ENCODE measurements around the gene JAG2. TPM values are rescaled to one million over a fixed set of nuclear protein-coding genes. Genes with fewer than 3 reads are reported as not detected.

The JAG2 gene
- total and polyA plus RNA-seq, 2 of the 4 experiments (the other 2 are of a cell fraction): 0.18 to 0.58 TPM

DNA sequence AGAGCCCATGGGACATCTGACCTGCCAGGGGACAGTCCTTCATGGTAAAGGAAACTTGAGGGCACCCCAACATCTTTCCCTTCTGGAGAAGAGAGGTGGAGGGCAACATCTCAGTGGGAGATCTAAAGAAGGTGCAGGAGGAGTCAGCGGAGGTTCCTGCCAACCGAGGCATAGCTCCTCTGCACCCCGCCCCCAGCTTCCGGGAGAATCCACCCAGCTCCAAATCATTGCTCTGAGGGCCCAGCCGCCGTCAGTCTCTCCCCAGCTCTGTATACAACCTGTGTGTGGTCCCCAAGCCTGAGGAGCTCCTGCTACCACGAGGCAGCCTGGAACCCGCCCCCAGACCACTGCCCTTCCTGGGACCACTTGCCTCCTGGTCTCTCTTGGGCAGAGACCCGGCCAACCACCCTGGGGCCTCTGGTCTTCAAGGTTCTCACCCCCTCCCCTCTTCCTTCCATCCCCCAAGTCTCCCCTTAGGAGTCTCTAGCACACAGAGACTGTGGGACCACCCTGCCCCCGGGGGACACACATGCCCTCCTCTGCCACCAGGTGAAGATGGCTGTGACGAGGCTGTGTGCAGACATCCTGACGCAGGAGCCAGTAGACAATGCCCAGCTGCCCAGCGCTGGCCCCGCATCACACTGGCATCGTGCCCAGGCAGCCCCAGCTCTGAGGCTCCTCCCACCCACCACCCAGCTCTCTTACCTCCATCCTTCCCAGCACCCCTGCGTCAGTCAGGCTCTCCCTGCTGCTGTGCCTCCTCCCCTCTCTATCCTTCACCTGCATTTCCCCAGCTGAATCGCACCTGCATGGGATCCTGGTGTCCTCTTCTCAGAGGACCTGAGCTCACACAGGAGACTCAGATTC, 25.6 kb upstream of the JAG2 start:
- no peak overlapping the region for H3K9ac ChIP-seq (ENCODE audit: low read depth, low read length)
- no peaks in the 10 kb centered on the region for H3K9me1 ChIP-seq (ENCODE audit: insufficient read depth, low read length)
- BruUV-seq (replicated peaks): no TSS peak
- H3K4me3 ChIP-seq (ENCODE audit: insufficient read depth, low read depth, low read length): no peak overlapping the region
- peak overlapping the region in 1 of 2 experiments; percentile 42; a peak in 1 of 4 replicates for H4K8ac ChIP-seq (ENCODE audit: low read depth in 2 of 2, low read length in 2 of 2)
- H2AFZ ChIP-seq (replicated peaks; ENCODE audit: low read length, poor library complexity): peak overlapping the region; percentile 88
- intact Hi-C loops (cut with micrococcal nuclease): no loop called here
- no peak overlapping the region for H4K5ac ChIP-seq (ENCODE audit: low read depth, low read length)
- DNase-seq (peak; percentile 11), ATAC-seq (ENCODE audit: low read depth) (peak; percentile 26)
- no peak overlapping the region for H2BK5ac ChIP-seq (ENCODE audit: low read depth, low read length, poor library complexity, severe bottlenecking)
- H3K9me3 ChIP-seq (ENCODE audit: control insufficient read depth, insufficient read depth, low read length): no peaks in the 10 kb centered on the region
- H3K56ac ChIP-seq (ENCODE audit: extremely low read depth, insufficient read depth, low read length): no peak overlapping the region
- H3K23ac ChIP-seq (ENCODE audit: low read depth, low read length): no peak overlapping the region
- ChIA-PET POLR2A (ENCODE audit: unreplicated experiment) (no interaction called here), CTCF (no interaction called here)
- H3K14ac ChIP-seq (replicated peaks; ENCODE audit: low read depth, low read length): no peak overlapping the region
- no peak overlapping the region for H2BK120ac ChIP-seq (ENCODE audit: low read depth, low read length)
- no peak overlapping the region for H3K27ac ChIP-seq (ENCODE audit: insufficient read depth, low read length)
- H2AK9ac ChIP-seq (replicated peaks; ENCODE audit: low read depth, low read length, poor library complexity): peak overlapping the region; percentile 55
- no peaks in the 10 kb centered on the region for H4K20me1 ChIP-seq (ENCODE audit: insufficient read depth, low read length)
- H3K18ac ChIP-seq (ENCODE audit: low read depth, low read length): no peak overlapping the region
- H3K4ac ChIP-seq (ENCODE audit: low read depth, low read length): no peak overlapping the region
- H3K4me2 ChIP-seq (ENCODE audit: low read depth, low read length): no peak overlapping the region
- peaks cover 38% of the 10 kb centered on the region for H3K27me3 ChIP-seq (ENCODE audit: control insufficient read depth, insufficient read depth, low read length)
- no peak overlapping the region for H2AK5ac ChIP-seq (ENCODE audit: low read depth, low read length)
- WGBS, 2 experiments (ENCODE audit: extremely low coverage in 2 of 2, insufficient read length in 1 of 2): 33% methylated on average over 9 of the region's 17 CpGs; no CpG with 5 or more reads in 1 of the 2 experiments
- H3K4me1 ChIP-seq (ENCODE audit: control insufficient read depth, insufficient read depth, low read length): peaks cover 10% of the 10 kb centered on the region; the same call in 1 of the 2 replicates
- no peak overlapping the region for H4K91ac ChIP-seq (ENCODE audit: insufficient read depth, low read depth, low read length)
- H3K36me3 ChIP-seq (ENCODE audit: control insufficient read depth, insufficient read depth, low read length): no peaks in the 10 kb centered on the region
- H2BK20ac ChIP-seq (ENCODE audit: low read depth, low read length): no peak overlapping the region
- no peak overlapping the region for H2BK15ac ChIP-seq (ENCODE audit: low read depth, low read length)
- no peaks in the 10 kb centered on the region for H3K79me1 ChIP-seq (ENCODE audit: low read depth in 1 of 2, low read length in 2 of 2)
- in situ Hi-C loops (cut with MboI; ENCODE audit: low sequenced_read_pairs): no loop called here
- dilution Hi-C loops (cut with HindIII; ENCODE audit: low sequenced_read_pairs, unreplicated experiment): no loop called here
- TF ChIP-seq RCOR1 (IDR thresholded peaks at IDR 0.05; ENCODE audit: insufficient replicate concordance, low read length) (no peak), MXI1 (IDR thresholded peaks at IDR 0.05; ENCODE audit: borderline replicate concordance, low read depth, low read length) (no peak), MAZ (IDR thresholded peaks at IDR 0.05; ENCODE audit: borderline replicate concordance, low read depth, low read length) (no peak), BHLHE40 (IDR thresholded peaks at IDR 0.05; ENCODE audit: low read depth, low read length) (no peak), CHD1 (IDR thresholded peaks at IDR 0.05; ENCODE audit: low read depth, low read length) (no peak), RAD21 (IDR thresholded peaks at IDR 0.05; ENCODE audit: low read length) (no peak), NFE2L2 (IDR thresholded peaks at IDR 0.05; ENCODE audit: low read depth, low read length) (no peak), SMC3 (IDR thresholded peaks at IDR 0.05; ENCODE audit: low read depth, low read length) (no peak), FOS (IDR thresholded peaks at IDR 0.05; ENCODE audit: low read depth, low read length) (no peak), CEBPB (IDR thresholded peaks at IDR 0.05; ENCODE audit: low read depth, low read length) (no peak), MAFK (IDR thresholded peaks at IDR 0.05; ENCODE audit: low read depth, low read length) (no peak), POLR2A (IDR thresholded peaks at IDR 0.05; ENCODE audit: low read depth, low read length) (no peak)
- TF ChIP-seq, protein P1, sequence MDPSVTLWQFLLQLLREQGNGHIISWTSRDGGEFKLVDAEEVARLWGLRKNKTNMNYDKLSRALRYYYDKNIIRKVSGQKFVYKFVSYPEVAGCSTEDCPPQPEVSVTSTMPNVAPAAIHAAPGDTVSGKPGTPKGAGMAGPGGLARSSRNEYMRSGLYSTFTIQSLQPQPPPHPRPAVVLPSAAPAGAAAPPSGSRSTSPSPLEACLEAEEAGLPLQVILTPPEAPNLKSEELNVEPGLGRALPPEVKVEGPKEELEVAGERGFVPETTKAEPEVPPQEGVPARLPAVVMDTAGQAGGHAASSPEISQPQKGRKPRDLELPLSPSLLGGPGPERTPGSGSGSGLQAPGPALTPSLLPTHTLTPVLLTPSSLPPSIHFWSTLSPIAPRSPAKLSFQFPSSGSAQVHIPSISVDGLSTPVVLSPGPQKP (IDR thresholded peaks at IDR 0.05; ENCODE audit: borderline replicate concordance, low read depth, low read length): no peak
- TF ChIP-seq, protein P2, sequence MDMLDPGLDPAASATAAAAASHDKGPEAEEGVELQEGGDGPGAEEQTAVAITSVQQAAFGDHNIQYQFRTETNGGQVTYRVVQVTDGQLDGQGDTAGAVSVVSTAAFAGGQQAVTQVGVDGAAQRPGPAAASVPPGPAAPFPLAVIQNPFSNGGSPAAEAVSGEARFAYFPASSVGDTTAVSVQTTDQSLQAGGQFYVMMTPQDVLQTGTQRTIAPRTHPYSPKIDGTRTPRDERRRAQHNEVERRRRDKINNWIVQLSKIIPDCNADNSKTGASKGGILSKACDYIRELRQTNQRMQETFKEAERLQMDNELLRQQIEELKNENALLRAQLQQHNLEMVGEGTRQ (IDR thresholded peaks at IDR 0.05; ENCODE audit: low read depth, low read length): no peak
- TF ChIP-seq, protein P3, sequence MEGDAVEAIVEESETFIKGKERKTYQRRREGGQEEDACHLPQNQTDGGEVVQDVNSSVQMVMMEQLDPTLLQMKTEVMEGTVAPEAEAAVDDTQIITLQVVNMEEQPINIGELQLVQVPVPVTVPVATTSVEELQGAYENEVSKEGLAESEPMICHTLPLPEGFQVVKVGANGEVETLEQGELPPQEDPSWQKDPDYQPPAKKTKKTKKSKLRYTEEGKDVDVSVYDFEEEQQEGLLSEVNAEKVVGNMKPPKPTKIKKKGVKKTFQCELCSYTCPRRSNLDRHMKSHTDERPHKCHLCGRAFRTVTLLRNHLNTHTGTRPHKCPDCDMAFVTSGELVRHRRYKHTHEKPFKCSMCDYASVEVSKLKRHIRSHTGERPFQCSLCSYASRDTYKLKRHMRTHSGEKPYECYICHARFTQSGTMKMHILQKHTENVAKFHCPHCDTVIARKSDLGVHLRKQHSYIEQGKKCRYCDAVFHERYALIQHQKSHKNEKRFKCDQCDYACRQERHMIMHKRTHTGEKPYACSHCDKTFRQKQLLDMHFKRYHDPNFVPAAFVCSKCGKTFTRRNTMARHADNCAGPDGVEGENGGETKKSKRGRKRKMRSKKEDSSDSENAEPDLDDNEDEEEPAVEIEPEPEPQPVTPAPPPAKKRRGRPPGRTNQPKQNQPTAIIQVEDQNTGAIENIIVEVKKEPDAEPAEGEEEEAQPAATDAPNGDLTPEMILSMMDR (conservative IDR thresholded peaks at IDR 0.05; ENCODE audit: low read depth, low read length): no peak

All from IMR-90 (cell line).